Osteocyte (in vitro differentiated cells): ENCODE measurements around the gene BOD1L2. TPM values are rescaled to one million over a fixed set of nuclear protein-coding genes. Genes with fewer than 3 reads are reported as not detected.

Experiments
- DNase-seq: peaks from one replicate; pipeline ENCODE4 v3.0.0; 2021; ENCODE audit warnings: mixed read lengths; ENCODE audit not compliant: unreplicated experiment; ENCODE audit errors: extremely low spot score
- H3K27ac Mint-ChIP-seq: one replicate; pipeline ENCODE4 v1.8.0; 2021; ENCODE audit warnings: mild to moderate bottlenecking, mixed read lengths; ENCODE audit not compliant: unreplicated experiment
- H3K27me3 Mint-ChIP-seq: one replicate; pipeline ENCODE4 v1.8.0; 2021; ENCODE audit warnings: mixed read lengths; ENCODE audit not compliant: unreplicated experiment
- H3K36me3 Mint-ChIP-seq: one replicate; pipeline ENCODE4 v1.8.0; 2021; ENCODE audit warnings: mixed read lengths; ENCODE audit not compliant: unreplicated experiment
- H3K4me1 Mint-ChIP-seq: one replicate; pipeline ENCODE4 v1.8.0; 2021; ENCODE audit warnings: mixed read lengths; ENCODE audit not compliant: unreplicated experiment
- H3K4me3 Mint-ChIP-seq: one replicate; pipeline ENCODE4 v1.8.0; 2021; ENCODE audit warnings: mild to moderate bottlenecking, moderate library complexity, mixed read lengths; ENCODE audit not compliant: unreplicated experiment
- H3K9me3 Mint-ChIP-seq: one replicate; pipeline ENCODE4 v1.8.0; 2021; ENCODE audit warnings: mixed read lengths; ENCODE audit not compliant: unreplicated experiment
- CTCF ChIP-seq: fragments of 200-600 bp; sonication (generic); IDR thresholded peaks from 2 replicates; pipeline ENCODE4 v1.5.0; 2021; ENCODE audit warnings: antibody characterized with exemption, mild to moderate bottlenecking, moderate library complexity
- total RNA-seq: library from RNA; stranded (reverse); gene quantifications from 2 replicates; pipeline ENCODE4 v1.2.1, GENCODE V29; 2021

Gene BOD1L2
- total RNA-seq, 1 donor from 2014 or later = not detected

GRCh38 chr18:57142324-57142723, 4.6 kb upstream of the BOD1L2 start:
- no peak for DNase-seq
- H3K4me1 Mint-ChIP-seq = no peaks in the 10 kb centered on the region
- H3K36me3 Mint-ChIP-seq = no peaks in the 10 kb centered on the region
- no peak overlapping the region for H3K4me3 Mint-ChIP-seq
- no peak for TF ChIP-seq CTCF
- no peak overlapping the region for H3K27ac Mint-ChIP-seq
- H3K9me3 Mint-ChIP-seq = no peaks in the 10 kb centered on the region
- H3K27me3 Mint-ChIP-seq = peaks cover 2% of the 10 kb centered on the region

- Mint-ChIP-seq H3K36me3 (no peaks in the 10 kb centered on the region), H3K4me1 (no peaks in the 10 kb centered on the region), H3K4me3 (no peak overlapping the region), H3K9me3 (no peaks in the 10 kb centered on the region), H3K27me3 (peaks cover 2% of the 10 kb centered on the region), H3K27ac (no peak overlapping the region)
- no peak for TF ChIP-seq CTCF
- no peak for DNase-seq
Measured at GRCh38 chr18:57143265-57143664, 3.6 kb upstream of the BOD1L2 start.

DNA sequence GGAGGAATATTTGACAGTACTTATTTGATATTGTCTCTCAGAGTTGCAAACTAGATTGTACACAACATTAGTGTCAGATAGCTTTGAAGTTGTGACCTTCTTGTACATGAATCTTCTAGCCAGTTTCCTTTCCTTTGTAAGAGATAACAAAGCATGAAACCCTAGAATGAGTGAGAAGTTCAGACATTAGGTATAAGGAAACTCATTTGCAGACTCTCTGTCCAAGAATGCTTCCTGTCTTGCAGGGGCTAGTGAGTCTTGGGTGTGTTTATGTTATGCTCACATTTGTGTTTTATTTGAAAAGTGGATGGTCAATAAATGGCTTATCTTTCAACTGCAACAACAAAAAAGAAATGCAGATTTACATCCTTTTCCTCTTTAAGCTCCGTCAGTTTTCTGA, 1.4 kb downstream of the BOD1L2 start:
- no peaks in the 10 kb centered on the region for H3K4me1 Mint-ChIP-seq

DNA sequence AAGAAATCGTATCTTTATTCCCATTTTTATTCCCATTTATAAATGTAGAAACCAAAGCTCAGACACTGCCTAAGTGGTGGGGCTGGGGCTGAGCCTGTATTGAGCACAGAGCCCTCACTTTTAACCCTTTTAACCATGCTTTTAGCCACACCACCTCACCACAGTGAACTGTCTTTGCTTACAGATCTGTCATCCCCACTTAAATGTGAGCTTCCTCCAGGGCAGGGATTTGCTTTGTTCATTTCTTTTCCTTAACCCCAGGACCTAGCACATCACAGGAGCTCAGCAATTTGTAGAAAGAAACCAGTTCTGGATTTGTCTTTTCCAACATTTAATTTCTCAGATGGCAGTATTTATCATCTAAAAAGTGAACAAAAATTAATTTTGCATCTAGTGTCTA, 2.2 kb downstream of the BOD1L2 start:
- Mint-ChIP-seq H3K27ac (no peak overlapping the region), H3K4me1 (no peaks in the 10 kb centered on the region), H3K27me3 (peaks cover 9% of the 10 kb centered on the region), H3K4me3 (no peak overlapping the region), H3K9me3 (no peaks in the 10 kb centered on the region), H3K36me3 (no peaks in the 10 kb centered on the region)
- TF ChIP-seq CTCF = no peak
- DNase-seq = no peak

More for the DNA sequence above, 1.4 kb downstream of the BOD1L2 start:
- Mint-ChIP-seq H3K9me3 (no peaks in the 10 kb centered on the region), H3K27me3 (peaks cover 11% of the 10 kb centered on the region), H3K4me3 (no peak overlapping the region), H3K36me3 (no peaks in the 10 kb centered on the region), H3K27ac (no peak overlapping the region)
- no peak for TF ChIP-seq CTCF
- no peak for DNase-seq

GRCh38 chr18:57149531-57149930, 2.6 kb downstream of the BOD1L2 start:
- no peak overlapping the region for H3K27ac Mint-ChIP-seq
- no peak for TF ChIP-seq CTCF
- no peaks in the 10 kb centered on the region for H3K9me3 Mint-ChIP-seq
- no peaks in the 10 kb centered on the region for H3K36me3 Mint-ChIP-seq
- no peak for DNase-seq
- no peaks in the 10 kb centered on the region for H3K4me1 Mint-ChIP-seq
- peaks cover 8% of the 10 kb centered on the region for H3K27me3 Mint-ChIP-seq
- no peak overlapping the region for H3K4me3 Mint-ChIP-seq
